Activated CD8-positive, alpha-beta T cell treated with anti-CD3 and anti-CD28 coated beads for 36 hours (primary cell): ENCODE results near the gene VRK3. TPM values are rescaled to one million over a fixed set of nuclear protein-coding genes. Genes with fewer than 3 reads are reported as not detected.
A peak's percentile ranks its signal among the peaks of the same experiment; 100 is the strongest.

ENCODE experiments used
- ATAC-seq: fragments of 200-7000 bp; cut with Tn5 transposase; one replicate; pipeline ENCODE4 v1.10.0; 2021; ENCODE audit warnings: mild to moderate bottlenecking, moderate library complexity
- CTCF ChIA-PET: fragments of 350-600 bp; sonication (Branson Sonifier 250); formaldehyde crosslinking; loops from one replicate; lab custom pipeline; 2021; ENCODE audit warnings: antibody characterized with exemption; lab: Charles Lee
- POLR2A ChIA-PET: fragments of 350-600 bp; sonication (Branson Sonifier 250); formaldehyde crosslinking; loops from one replicate; lab custom pipeline; 2021; ENCODE audit warnings: antibody characterized with exemption; lab: Charles Lee
- DNase-seq: peaks from one replicate; pipeline ENCODE4 v3.0.0-alpha.2; 2020
- H3K27ac Mint-ChIP-seq: one replicate; pipeline ENCODE4 v1.8.0; 2021; ENCODE audit warnings: mild to moderate bottlenecking, mixed read lengths
- H3K27me3 Mint-ChIP-seq: one replicate; pipeline ENCODE4 v1.8.0; 2021; ENCODE audit warnings: mixed read lengths
- H3K36me3 Mint-ChIP-seq: one replicate; pipeline ENCODE4 v1.8.0; 2021; ENCODE audit warnings: low read depth, mixed read lengths
- H3K4me1 Mint-ChIP-seq: one replicate; pipeline ENCODE4 v1.8.0; 2021; ENCODE audit warnings: low read depth, mixed read lengths
- H3K4me3 Mint-ChIP-seq: one replicate; pipeline ENCODE4 v1.8.0; 2021; ENCODE audit warnings: mild to moderate bottlenecking, moderate library complexity, mixed read lengths
- H3K9me3 Mint-ChIP-seq: one replicate; pipeline ENCODE4 v1.8.0; 2021; ENCODE audit warnings: mixed read lengths
- CTCF ChIP-seq: fragments of 200-600 bp; IDR thresholded peaks from one replicate; pipeline ENCODE4 v1.8.0; 2022; ENCODE audit warnings: antibody characterized with exemption, mild to moderate bottlenecking
- intact Hi-C: fragments of 100-400 bp; cut with micrococcal nuclease; formaldehyde crosslinking; loops from one replicate; pipeline ENCODE4 v1.10.0; 2022
- total RNA-seq, 2 experiments: library from RNA; stranded (reverse); gene quantifications; one replicate each; pipeline ENCODE4 v1.2.3, GENCODE V29; 2021

The VRK3 gene
- total RNA-seq, 2 experiments from 2014 or later = 37.4 to 38.0 TPM

DNA sequence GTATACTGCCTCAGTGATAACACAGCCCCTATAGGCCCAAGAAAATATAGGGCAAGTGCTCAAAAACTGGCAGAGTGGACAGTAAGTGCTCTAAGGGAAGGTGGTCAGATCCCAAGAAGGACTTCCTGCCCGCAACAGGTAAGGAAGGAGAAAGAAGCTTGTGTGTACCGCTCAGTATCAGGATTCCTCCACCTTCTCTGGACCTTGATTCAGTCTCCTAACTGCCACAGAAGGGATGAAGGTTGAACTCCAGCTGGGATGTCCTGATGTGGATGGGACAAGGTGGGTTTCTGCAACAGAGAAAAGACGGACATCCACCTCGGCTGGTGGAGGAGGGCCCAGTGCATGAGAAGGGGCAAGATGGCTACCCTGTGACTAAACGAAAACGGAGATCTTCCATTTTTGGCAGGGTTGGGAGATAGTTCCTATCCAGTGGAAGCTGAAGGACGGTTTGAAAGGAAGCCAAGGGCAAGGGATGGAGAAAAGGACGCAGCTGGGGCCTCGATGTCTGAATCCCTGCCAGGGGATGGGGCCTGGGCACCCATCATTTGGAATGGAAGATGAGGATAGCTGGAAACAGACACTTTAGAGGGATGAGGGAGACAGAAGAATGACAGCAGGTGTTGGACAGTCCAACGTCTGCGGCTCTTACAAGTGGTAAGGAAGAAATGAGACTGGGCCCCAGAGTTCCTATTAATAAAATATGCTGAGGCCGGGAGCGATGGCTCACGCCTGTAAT is 97.5 kb downstream of the VRK3 start:
- Mint-ChIP-seq H3K4me3 (peak overlapping the region; percentile 95), H3K4me1 (peaks cover 61% of the 10 kb centered on the region)

GRCh38 chr19:49926515-49926914 is 98.7 kb downstream of the VRK3 start:
- ChIA-PET CTCF (no interaction called here), POLR2A (interaction anchor here (0.6 to 12.0 kb wide), 3 partner anchors 14 to 167 kb away, joined by 3 to 167 read pairs (median 48); partner anchors contain the start of gene IL4I1)
- peak overlapping the region; percentile 19 for H3K4me3 Mint-ChIP-seq
- intact Hi-C loops = loop anchor here (10.0 kb wide), 1 partner anchor 52 kb away; the partner anchor contains the start of genes AKT1S1 and TBC1D17
- no peaks in the 10 kb centered on the region for H3K27me3 Mint-ChIP-seq
- H3K36me3 Mint-ChIP-seq = peaks cover 68% of the 10 kb centered on the region
- no peak overlapping the region for H3K27ac Mint-ChIP-seq
- peaks cover 58% of the 10 kb centered on the region for H3K4me1 Mint-ChIP-seq
- H3K9me3 Mint-ChIP-seq = peaks cover 4% of the 10 kb centered on the region
- ATAC-seq (no peak), DNase-seq (no peak)
- no peak for TF ChIP-seq CTCF

More for the DNA sequence above, 97.5 kb downstream of the VRK3 start:
- ChIA-PET POLR2A (interaction anchor here (0.7 to 12.0 kb wide), 5 partner anchors 8 to 393 kb away, joined by 3 to 167 read pairs (median 6); partner anchors contain the start of gene IL4I1), CTCF (interaction anchor here (0.7 to 2.7 kb wide), 3 partner anchors 10 to 14 kb away, joined by 4 to 12 read pairs (median 7); no protein-coding TSS in a partner anchor)
- TF ChIP-seq CTCF = no peak
- H3K36me3 Mint-ChIP-seq = peaks cover 66% of the 10 kb centered on the region
- H3K27me3 Mint-ChIP-seq = no peaks in the 10 kb centered on the region
- no peak for DNase-seq
- H3K27ac Mint-ChIP-seq = peak overlapping the region; percentile 92
- peaks cover 4% of the 10 kb centered on the region for H3K9me3 Mint-ChIP-seq
- no peak for ATAC-seq
- intact Hi-C loops = loop anchor here (10.0 kb wide), 1 partner anchor 53 kb away; the partner anchor contains the start of genes AKT1S1 and TBC1D17

Other genes with a start within 250 kb of the VRK3 start
- 10 to 100 TPM; 23.5 to 24.1 TPM for gene FUZ, start 212.1 kb downstream of the VRK3 start, total RNA-seq
- gene MED25, start 207.1 kb downstream of the VRK3 start, total RNA-seq = 10 to 100 TPM; 35.7 to 38.7 TPM
- gene PTOV1, start 174.2 kb downstream of the VRK3 start, total RNA-seq = 10 to 100 TPM; 87.4 to 88.5 TPM
- gene PNKP, start 157.8 kb downstream of the VRK3 start, total RNA-seq = 10 to 100 TPM; 58.8 to 65.9 TPM
- 10 to 100 TPM; 17.5 to 19.5 TPM for gene AKT1S1, start 148.0 kb downstream of the VRK3 start, total RNA-seq
- gene TBC1D17, start 147.7 kb downstream of the VRK3 start, total RNA-seq = 10 to 100 TPM; 26.6 to 26.8 TPM
- gene IL4I1, start 128.5 kb downstream of the VRK3 start, total RNA-seq = 10 to 100 TPM; 16.1 to 16.2 TPM
- 10 to 100 TPM; 11.8 TPM for gene ATF5, start 96.2 kb downstream of the VRK3 start, total RNA-seq
- 100 to 1,000 TPM; 113 to 119 TPM for gene NUP62, start 95.9 kb downstream of the VRK3 start, total RNA-seq
- gene SIGLEC11, start 64.2 kb downstream of the VRK3 start, total RNA-seq = not detected
- gene ZNF473, start 633 bp upstream of the VRK3 start, total RNA-seq = 1 to 10 TPM; 8.9 to 9.2 TPM
- not detected for gene IZUMO2, start 137.9 kb upstream of the VRK3 start, total RNA-seq
- not detected for gene MYH14, start 178.2 kb upstream of the VRK3 start, total RNA-seq